T47D (cell line): ENCODE data around the gene PTPRK.

Source experiments
- DNase-seq, 2 experiments: peaks; one replicate each; pipeline versions ENCODE4 v3.0.0 to v3.0.0-alpha.2; 2011 to 2012; ENCODE audit warnings: low read depth in 1 of 2, low spot score in 1 of 2
- JUND ChIP-seq: IDR thresholded peaks from 2 replicates; pipeline ENCODE4 v1.6.1; 2012; ENCODE audit warnings: low read depth
- in situ Hi-C: cut with HindIII; loops from 2 replicates; pipeline ENCODE4 v1.10.0; 2016; ENCODE audit warnings: low sequenced_read_pairs, low pct_unique_long_range_greater_than_20kb

Gene PTPRK

GRCh38 chr6:128098000-128098581 is 422.3 kb downstream of the PTPRK start:
- in situ Hi-C loops = no loop called here
- DNase-seq = no peak
- TF ChIP-seq JUND = no peak

GRCh38 chr6:128097009-128097408 is 423.4 kb downstream of the PTPRK start:
- no peak for DNase-seq
- in situ Hi-C loops = no loop called here
- TF ChIP-seq JUND = no peak

DNA sequence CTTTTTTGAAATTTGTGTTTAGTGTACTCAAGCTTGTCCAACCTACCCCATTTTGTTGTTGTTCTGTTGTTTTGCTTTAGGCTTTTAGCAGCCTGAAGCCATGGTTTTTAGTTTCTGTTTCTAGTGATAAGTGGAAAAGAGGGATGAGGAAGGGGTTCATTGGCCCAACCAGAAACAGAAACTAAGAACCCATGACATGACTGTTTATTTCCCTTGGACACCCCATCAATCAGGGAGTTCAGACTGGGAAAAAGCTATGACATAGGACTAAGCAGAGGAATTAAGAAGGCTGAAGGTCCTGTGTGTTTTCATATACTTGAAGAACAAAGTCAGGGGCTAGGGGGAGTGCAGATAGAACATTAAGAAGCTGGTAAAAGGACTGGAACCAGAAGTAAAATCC is 425.0 kb downstream of the PTPRK start:
- DNase-seq = no peak
- TF ChIP-seq JUND = no peak
- in situ Hi-C loops = no loop called here

- in situ Hi-C loops = no loop called here
- no peak for DNase-seq
- no peak for TF ChIP-seq JUND
Measured at GRCh38 chr6:128079021-128079420, 441.4 kb downstream of the PTPRK start.

DNA sequence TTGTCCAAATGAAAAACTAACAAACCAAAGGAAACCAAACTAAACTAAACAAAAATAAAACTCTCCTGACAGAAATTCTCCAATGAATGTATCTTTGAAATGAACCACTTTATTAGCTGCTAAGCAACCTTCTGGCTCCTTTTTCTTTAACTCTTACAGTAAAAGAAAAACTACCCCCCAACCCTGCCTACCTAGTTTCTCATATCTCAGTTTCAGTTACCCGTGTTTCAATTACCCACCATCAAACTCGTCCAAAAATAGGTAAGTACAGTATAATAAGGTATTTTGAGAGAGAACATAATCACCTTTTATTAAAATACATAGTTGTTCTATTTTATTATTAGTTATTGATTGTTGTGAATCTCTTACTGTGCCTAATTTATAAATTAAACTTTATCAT is 442.1 kb downstream of the PTPRK start:
- DNase-seq = no peak
- no peak for TF ChIP-seq JUND
- in situ Hi-C loops = no loop called here

DNA sequence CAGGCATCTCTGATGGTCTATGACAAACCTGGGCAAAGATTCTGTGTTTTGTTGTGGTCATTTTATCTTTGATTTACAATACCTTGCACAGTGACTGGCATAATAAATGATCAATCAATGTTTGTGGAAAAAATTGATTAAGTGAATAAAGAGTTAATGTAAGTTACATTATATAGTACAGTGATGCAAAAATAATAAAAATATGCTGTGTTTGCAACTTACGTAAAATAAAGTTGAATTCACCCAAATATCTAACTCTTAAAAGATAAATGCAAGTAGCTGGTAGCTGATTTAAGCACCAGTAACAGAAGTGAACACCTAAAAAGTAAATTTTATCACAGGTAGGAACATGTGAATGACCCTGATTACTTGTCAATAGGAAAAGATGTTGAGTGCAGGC is 443.6 kb downstream of the PTPRK start:
- no peak for DNase-seq
- TF ChIP-seq JUND = no peak
- in situ Hi-C loops = no loop called here

DNA sequence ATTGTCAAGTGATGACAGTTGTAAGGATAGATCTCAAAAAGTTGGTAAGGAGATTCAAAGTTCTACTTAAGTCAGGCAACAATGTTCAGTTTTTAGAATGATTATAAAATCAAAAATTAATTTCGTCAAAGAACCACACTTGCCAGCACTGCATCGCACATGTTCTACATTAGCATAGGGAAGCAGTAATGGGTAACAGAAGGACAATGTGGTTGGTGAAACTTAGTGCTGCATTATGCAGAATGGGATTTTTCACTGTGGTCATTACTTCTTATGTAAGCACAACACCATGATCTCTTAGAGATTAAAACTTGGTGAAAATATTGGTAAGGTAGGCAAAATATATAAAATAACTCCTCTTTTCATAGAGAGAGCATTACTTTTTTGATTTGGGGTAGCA is 445.8 kb downstream of the PTPRK start:
- in situ Hi-C loops = no loop called here
- TF ChIP-seq JUND = no peak
- no peak for DNase-seq

DNA sequence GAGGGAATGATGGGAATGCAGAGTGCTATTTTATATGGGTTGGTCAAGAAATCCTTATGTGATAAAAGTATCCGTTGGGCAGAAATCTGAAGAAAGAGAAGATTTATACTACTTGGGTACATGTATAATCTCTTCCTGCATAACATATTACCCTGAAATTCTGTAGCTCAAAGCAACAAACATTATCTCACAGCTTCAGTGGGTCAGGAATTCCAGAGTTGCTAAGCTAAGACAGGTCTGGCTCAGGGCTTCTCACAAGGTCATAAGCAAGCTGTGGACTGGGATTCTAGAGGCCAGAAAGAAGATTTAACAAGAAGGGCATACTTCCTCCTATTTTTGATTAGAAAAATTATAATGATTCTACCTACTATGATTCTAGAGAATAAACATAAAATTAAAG is 447.0 kb downstream of the PTPRK start:
- no peak for DNase-seq
- TF ChIP-seq JUND = no peak
- in situ Hi-C loops = no loop called here

DNA sequence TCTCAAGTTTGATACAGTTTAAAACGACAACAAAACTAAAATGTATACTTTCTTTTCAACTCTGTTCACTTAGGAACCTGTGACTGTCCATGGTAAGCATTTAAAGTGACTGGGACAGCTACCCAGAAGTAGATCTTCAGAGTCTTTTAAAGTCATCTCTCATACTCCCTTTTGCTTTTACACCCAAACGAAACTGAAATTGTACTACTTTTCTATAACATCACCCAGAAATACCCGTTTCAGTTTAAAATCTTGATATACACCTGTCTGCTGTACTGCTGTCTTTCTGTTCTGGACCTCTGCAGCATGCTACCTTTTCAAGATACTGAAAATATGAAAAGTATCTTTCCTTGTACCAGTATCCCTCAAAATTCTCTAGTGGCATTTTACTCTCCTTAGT is 449.2 kb downstream of the PTPRK start:
- no peak for TF ChIP-seq JUND
- DNase-seq = no peak
- in situ Hi-C loops = no loop called here

GRCh38 chr6:128070406-128070805 is 450.0 kb downstream of the PTPRK start:
- in situ Hi-C loops = no loop called here
- TF ChIP-seq JUND = no peak
- no peak for DNase-seq

DNA sequence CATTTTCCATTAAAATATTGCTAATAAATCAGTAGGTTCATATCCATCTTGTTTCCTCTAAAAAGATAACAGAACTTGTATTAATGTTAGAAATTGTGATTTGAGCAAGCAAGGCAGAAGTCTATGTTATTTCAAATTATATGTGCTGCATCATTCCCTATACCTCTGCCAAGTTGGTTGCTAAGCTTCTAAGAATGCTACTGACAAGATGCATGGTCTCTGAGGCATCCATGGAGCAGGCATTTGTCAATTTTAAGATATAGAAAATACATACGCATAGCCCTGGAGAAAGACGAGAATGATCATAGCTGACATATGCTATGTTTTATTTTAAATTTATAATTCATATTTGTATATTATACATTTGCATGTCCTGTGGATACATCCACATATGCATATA is 451.2 kb downstream of the PTPRK start:
- in situ Hi-C loops = no loop called here
- no peak for DNase-seq
- TF ChIP-seq JUND = no peak

- DNase-seq = no peak
- in situ Hi-C loops = no loop called here
- TF ChIP-seq JUND = no peak
Measured at GRCh38 chr6:128068119-128068479, 452.3 kb downstream of the PTPRK start.

- no peak for TF ChIP-seq JUND
- in situ Hi-C loops = no loop called here
- DNase-seq = no peak
Measured at GRCh38 chr6:128067446-128068118, 452.8 kb downstream of the PTPRK start.

DNA sequence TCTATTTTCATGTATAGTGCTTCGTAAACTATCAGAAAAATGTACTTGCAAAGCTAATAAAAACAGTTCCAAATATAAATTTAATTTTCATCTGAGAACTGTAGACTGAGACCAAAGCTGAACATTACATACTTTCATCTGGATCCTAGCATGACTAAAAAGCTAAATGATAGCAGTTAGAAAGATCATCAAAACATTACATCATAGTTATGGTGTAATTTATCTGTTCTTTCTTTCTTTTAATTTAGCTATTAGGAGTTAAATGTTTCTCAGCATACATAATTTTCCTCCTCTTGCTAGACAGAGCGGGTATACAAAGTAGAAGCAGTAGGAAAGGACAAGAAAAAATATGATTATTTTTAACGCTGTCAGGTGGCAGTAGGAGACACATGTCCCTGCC is 455.3 kb downstream of the PTPRK start:
- DNase-seq = no peak
- TF ChIP-seq JUND = no peak
- in situ Hi-C loops = no loop called here
